Islet of Langerhans (tissue), 1 donor: ENCODE measurements around the gene PSMB3.
"Not testable (repeated sequence)": the region's sequence is repeated elsewhere in the genome, so short reads cannot be mapped to it uniquely, and the experiment has no call there.

Experiments used
- FAIRE-seq: peaks from one replicate; lab custom pipeline; 2011; peaks lifted over from hg19 to GRCh38; lab: Jason Lieb, UNC

Gene PSMB3

GRCh38 chr17:38716368-38717005 is 36.1 kb upstream of the PSMB3 start:
- FAIRE-seq: no peak

- no peak for FAIRE-seq
Observed at GRCh38 chr17:38717139-38717745, 35.3 kb upstream of the PSMB3 start.

- FAIRE-seq: no peak
Observed at GRCh38 chr17:38719289-38719942, 33.1 kb upstream of the PSMB3 start.

- FAIRE-seq: no peak
Observed at GRCh38 chr17:38719943-38720641, 32.4 kb upstream of the PSMB3 start.

- FAIRE-seq: no peak
Observed at GRCh38 chr17:38720941-38721340, 31.6 kb upstream of the PSMB3 start.

GRCh38 chr17:38721802-38722201 is 30.7 kb upstream of the PSMB3 start:
- FAIRE-seq: no peak

- no peak for FAIRE-seq
Observed at GRCh38 chr17:38724337-38724988, 28.1 kb upstream of the PSMB3 start.

GRCh38 chr17:38725066-38725465 is 27.5 kb upstream of the PSMB3 start:
- no peak for FAIRE-seq

GRCh38 chr17:38726145-38726544 is 26.4 kb upstream of the PSMB3 start:
- not testable (repeated sequence) for FAIRE-seq

GRCh38 chr17:38727736-38728135 is 24.8 kb upstream of the PSMB3 start:
- no peak for FAIRE-seq

GRCh38 chr17:38728290-38728831 is 24.2 kb upstream of the PSMB3 start:
- no peak for FAIRE-seq

- FAIRE-seq: no peak
Observed at GRCh38 chr17:38729368-38729885, 23.1 kb upstream of the PSMB3 start.

- no peak for FAIRE-seq
Observed at GRCh38 chr17:38729886-38730525, 22.5 kb upstream of the PSMB3 start, which contains the start of gene CISD3. CISD3 (plus strand) TSS chr17:38730341; CDS start chr17:38730359, 18 bp downstream.

GRCh38 chr17:38730526-38731379 is 21.8 kb upstream of the PSMB3 start:
- no peak for FAIRE-seq

GRCh38 chr17:38731526-38732294 is 20.8 kb upstream of the PSMB3 start:
- no peak for FAIRE-seq

GRCh38 chr17:38732376-38733281 is 19.9 kb upstream of the PSMB3 start:
- no peak for FAIRE-seq

GRCh38 chr17:38733282-38733981 is 19.1 kb upstream of the PSMB3 start:
- FAIRE-seq: no peak
